GM12878 (cell line): ENCODE results near the gene DIP2C. TPM values are rescaled to one million over a fixed set of nuclear protein-coding genes. Genes with fewer than 3 reads are reported as not detected.

Experiments used
- ATAC-seq: fragments of 200-7000 bp; cut with Tn5 transposase; 3 replicates; pipeline ENCODE4 v1.9.1; 2020; ENCODE audit warnings: mild to moderate bottlenecking, moderate library complexity
- BruUV-seq: library from RNA; stranded (reverse); fragments of 400-500 nt; replicated peaks from 2 replicates; lab custom pipeline; 2021; lab: Mats Ljungman, UMichigan
- CTCF ChIA-PET: fragments of 300-600 bp; sonication (Branson Sonifier 250); formaldehyde crosslinking; extraction: SDS; loops from one replicate; lab custom pipeline; 2021; ENCODE audit warnings: inconsistent platforms; lab: Yijun Ruan, JAX
- POLR2A ChIA-PET: fragments of 350-600 bp; formaldehyde crosslinking; extraction: SDS; loops from one replicate; lab custom pipeline; 2021; ENCODE audit warnings: inconsistent platforms; lab: Charles Lee
- RAD21 ChIA-PET: fragments of 300-600 bp; sonication (Branson Sonifier 250); formaldehyde crosslinking; loops from one replicate; lab custom pipeline; 2023; ENCODE audit warnings: antibody characterized with exemption; ENCODE audit not compliant: unreplicated experiment; lab: Charles Lee
- SMC1A ChIA-PET: fragments of 300-600 bp; sonication (Branson Sonifier 250); formaldehyde crosslinking; loops from one replicate; lab custom pipeline; 2023; ENCODE audit not compliant: unreplicated experiment, uncharacterized antibody; lab: Charles Lee
- DNase-seq: peaks from one replicate; pipeline ENCODE4 v3.0.0-alpha.2; 2011; ENCODE audit warnings: low read depth, low spot score
- FAIRE-seq: peaks from 3 replicates; lab custom pipeline; 2011; peaks lifted over from hg19 to GRCh38; lab: Jason Lieb, UNC
- H2AFZ ChIP-seq: 2 replicates; pipeline ENCODE4 v1.6.0; 2011; ENCODE audit warnings: low read depth, low read length, control low read depth; ENCODE audit not compliant: control insufficient read depth
- H3K27ac ChIP-seq: 2 replicates; pipeline ENCODE4 v1.5.1; 2011; ENCODE audit warnings: control low read depth; ENCODE audit not compliant: control insufficient read depth, insufficient read depth
- H3K27me3 ChIP-seq, 2 experiments: replicated peaks in 1 of 2; 2 replicates each; pipeline versions ENCODE4 v1.6.0 to v1.6.1; 2011; ENCODE audit warnings: low read length in 1 of 2; ENCODE audit not compliant: control insufficient read depth in 2 of 2, insufficient read depth in 2 of 2
- H3K36me3 ChIP-seq, 2 experiments: 2 replicates each; pipeline ENCODE4 v1.5.1; 2011; ENCODE audit warnings: low read length in 1 of 2; ENCODE audit not compliant: control insufficient read depth in 2 of 2, insufficient read depth in 2 of 2
- H3K4me1 ChIP-seq: 2 replicates; pipeline ENCODE4 v1.6.1; 2011; ENCODE audit warnings: mild to moderate bottlenecking, low read length, moderate library complexity, mixed read lengths; ENCODE audit not compliant: control insufficient read depth, insufficient read depth
- H3K4me2 ChIP-seq: 2 replicates; pipeline ENCODE4 v1.6.0; 2011; ENCODE audit warnings: control low read depth; ENCODE audit not compliant: control insufficient read depth, insufficient read depth
- H3K4me3 ChIP-seq: fragments of 200-600 bp; sonication (generic); 2 replicates; pipeline ENCODE4 v1.5.1; 2016
- H3K79me2 ChIP-seq: 2 replicates; pipeline ENCODE4 v1.6.0; 2011; ENCODE audit warnings: low read length; ENCODE audit not compliant: control insufficient read depth, insufficient read depth
- H3K9ac ChIP-seq: 2 replicates; pipeline ENCODE4 v1.8.0; 2011; ENCODE audit warnings: low read length, control low read depth, mixed read lengths; ENCODE audit not compliant: control insufficient read depth, insufficient read depth
- H3K9me3 ChIP-seq: replicated peaks from 3 replicates; pipeline ENCODE4 v1.5.1; 2011; ENCODE audit warnings: mild to moderate bottlenecking, low read length; ENCODE audit not compliant: control insufficient read depth, insufficient read depth
- H4K20me1 ChIP-seq: 2 replicates; pipeline ENCODE4 v1.6.0; 2011; ENCODE audit not compliant: control insufficient read depth, insufficient read depth
- CHD1 ChIP-seq: IDR thresholded peaks from 2 replicates; pipeline ENCODE4 v1.6.1; 2012; ENCODE audit warnings: low read depth, low read length, improper control_type of control experiment
- EZH2 ChIP-seq: IDR thresholded peaks from 2 replicates; pipeline ENCODE4 v1.6.1; 2012; ENCODE audit warnings: low read depth, mild to moderate bottlenecking, control low read depth, inconsistent platforms, low read length, borderline replicate concordance; ENCODE audit not compliant: control insufficient read depth
- GABPA ChIP-seq: IDR thresholded peaks from 2 replicates; pipeline ENCODE4 v1.6.1; 2014; ENCODE audit warnings: antibody characterized with exemption, low read depth, mild to moderate bottlenecking, inconsistent platforms
- GATAD2B ChIP-seq: fragments of 450-650 bp; conservative IDR thresholded peaks from 2 replicates; pipeline ENCODE4 v1.6.1; 2017; ENCODE audit warnings: low read depth, mild to moderate bottlenecking, moderate library complexity
- RAD21 ChIP-seq: IDR thresholded peaks from 2 replicates; pipeline ENCODE4 v1.6.1; 2011; ENCODE audit warnings: mild to moderate bottlenecking, low read depth, low read length, moderate library complexity; ENCODE audit not compliant: insufficient read depth
- ZNF217 ChIP-seq: fragments of 450-650 bp; IDR thresholded peaks from 2 replicates; pipeline ENCODE4 v1.6.1; 2017; ENCODE audit warnings: antibody characterized with exemption, mild to moderate bottlenecking
- ZNF24 ChIP-seq: fragments of 450-650 bp; IDR thresholded peaks from 2 replicates; pipeline ENCODE4 v1.6.1; 2017; ENCODE audit warnings: antibody characterized with exemption, mild to moderate bottlenecking
- WGBS: methylation state at CpG from one replicate; pipeline ENCODE4 v1.1.6; 2016; ENCODE audit warnings: low lambda C conversion rate; ENCODE audit not compliant: insufficient replicate concordance, insufficient coverage; ENCODE audit errors: missing lambda C conversion rate; 5-methylcytosine and 5-hydroxymethylcytosine counted together
- in situ Hi-C: fragments of 300-500 bp; cut with MboI; formaldehyde crosslinking; loops from 9 replicates; pipeline ENCODE4 v1.14.3; 2018; ENCODE audit warnings: mixed read lengths
- intact Hi-C: fragments of 100-400 bp; cut with micrococcal nuclease; formaldehyde crosslinking; loops from one replicate; pipeline ENCODE4 v1.14.2; 2022; ENCODE audit not compliant: unreplicated experiment
- polyA plus RNA-seq, 11 experiments: library from polyadenylated mRNA; depleted of rRNA in 4 of 11; unstranded in 6 of 11; stranded (reverse) in 5 of 11; fragments of >200 nt; fragmentation: Nextera tagmentation in 4 of 11; fragmentation: Illumina TruSeq in 1 of 11; extraction: Ambion mirVana in 4 of 11; extraction: Trizol in 1 of 11; gene quantifications; 1 replicate in 1 of 11; 2 replicates in 10 of 11; pipeline versions ENCODE4 v1.2.1 to v1.2.3, GENCODE V29; 2011 to 2016; ENCODE audit warnings: inconsistent platforms in 2 of 11, missing spikeins in 2 of 11, low read depth in 1 of 11
- total RNA-seq, 4 experiments: library from RNA; depleted of rRNA in 3 of 4; stranded (reverse); fragments of >200 nt in 3 of 4; fragmentation: Illumina TruSeq in 1 of 4; extraction: Trizol in 1 of 4; gene quantifications; 2 replicates each; pipeline versions ENCODE4 v1.2.1 to v1.2.3, GENCODE V29; 2013 to 2021
- TF ChIP-seq, protein P1 (sequence below): IDR thresholded peaks from 2 replicates; pipeline ENCODE4 v1.6.1; 2012; ENCODE audit warnings: low read depth, low read length, improper control_type of control experiment

Gene DIP2C
- total and polyA plus RNA-seq, 10 of the 15 experiments (the other 5 are each of a cell fraction or from before 2014, with no cell fraction given), result 0.01 to 0.10 (median 0.06) TPM

GRCh38 chr10:604716-605631 is 84.5 kb downstream of the DIP2C start:
- CTCF ChIA-PET, result no interaction called here
- Histone ChIP-seq H3K27me3 (peaks cover 0 to 3% of the 10 kb centered on the region in 2 experiments; a peak in 3 of 4 replicates), H3K27ac (no peak overlapping the region), H3K4me1 (no peaks in the 10 kb centered on the region), H2AFZ (no peak overlapping the region), H3K9me3 (no peaks in the 10 kb centered on the region), H3K4me2 (no peak overlapping the region), H3K4me3 (no peak overlapping the region), H3K36me3 (no peaks in the 10 kb centered on the region), H4K20me1 (no peaks in the 10 kb centered on the region), H3K9ac (no peak overlapping the region), H3K79me2 (no peaks in the 10 kb centered on the region)
- intact Hi-C loops (no loop called here), in situ Hi-C loops (no loop called here)
- RAD21 ChIA-PET, result no interaction called here
- 53% methylated on average over 21 of the region's 21 CpGs for WGBS
- POLR2A ChIA-PET, result no interaction called here
- no peak for FAIRE-seq
- ATAC-seq, result no peak
- BruUV-seq, result no TSS peak
- TF ChIP-seq, protein P1, sequence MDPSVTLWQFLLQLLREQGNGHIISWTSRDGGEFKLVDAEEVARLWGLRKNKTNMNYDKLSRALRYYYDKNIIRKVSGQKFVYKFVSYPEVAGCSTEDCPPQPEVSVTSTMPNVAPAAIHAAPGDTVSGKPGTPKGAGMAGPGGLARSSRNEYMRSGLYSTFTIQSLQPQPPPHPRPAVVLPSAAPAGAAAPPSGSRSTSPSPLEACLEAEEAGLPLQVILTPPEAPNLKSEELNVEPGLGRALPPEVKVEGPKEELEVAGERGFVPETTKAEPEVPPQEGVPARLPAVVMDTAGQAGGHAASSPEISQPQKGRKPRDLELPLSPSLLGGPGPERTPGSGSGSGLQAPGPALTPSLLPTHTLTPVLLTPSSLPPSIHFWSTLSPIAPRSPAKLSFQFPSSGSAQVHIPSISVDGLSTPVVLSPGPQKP, result no peak
- TF ChIP-seq CHD1 (no peak), ZNF217 (no peak), ZNF24 (no peak), GABPA (no peak), GATAD2B (no peak), RAD21 (no peak), EZH2 (no peak)
- DNase-seq, result no peak
- SMC1A ChIA-PET, result interaction anchor here (1.0 kb wide), 1 partner anchor 8 kb away, joined by 3 read pairs; no protein-coding TSS in a partner anchor
